Transverse colon (tissue), 4 donors: Measurements from ENCODE around the gene THSD4. TPM values are rescaled to one million over a fixed set of nuclear protein-coding genes. Genes with fewer than 3 reads are reported as not detected.

Experiments
- DNase-seq: peaks from one replicate; pipeline ENCODE4 v3.0.0-alpha.2; 2019
- H3K27ac ChIP-seq, 4 donors: fragments of 200-600 bp; sonication (generic); 2 replicates each; pipeline ENCODE4 v1.5.1; 2016 to 2018; ENCODE audit warnings: inconsistent platforms in 4 of 4
- H3K27me3 ChIP-seq: fragments of 200-600 bp; sonication (generic); 2 replicates; pipeline ENCODE4 v1.5.1; 2017; ENCODE audit warnings: inconsistent platforms
- H3K36me3 ChIP-seq, 4 donors: fragments of 200-600 bp; sonication (generic); 2 replicates each; pipeline ENCODE4 v1.5.1; 2017 to 2019; ENCODE audit warnings: inconsistent platforms in 4 of 4
- H3K4me1 ChIP-seq, 4 donors: fragments of 200-600 bp; sonication (generic); 2 replicates each; pipeline ENCODE4 v1.5.1; 2017 to 2020; ENCODE audit warnings: inconsistent platforms in 4 of 4
- H3K4me3 ChIP-seq, 4 donors: fragments of 200-600 bp; sonication (generic); 1 replicate in 1 of 4; 2 replicates in 3 of 4; pipeline versions ENCODE4 v1.5.1 to v1.6.1; 2017 to 2019; ENCODE audit warnings: inconsistent platforms in 4 of 4
- H3K9me3 ChIP-seq, 2 donors: fragments of 200-600 bp; sonication (generic); 2 replicates each; pipeline ENCODE4 v1.5.1; 2017 to 2019; ENCODE audit warnings: inconsistent platforms in 2 of 2
- CTCF ChIP-seq, 5 experiments: fragments of 200-600 bp in 3 of 5; fragments of 450-650 bp in 2 of 5; sonication (generic) in 3 of 5; IDR thresholded peaks; 1 replicate in 2 of 5; 2 replicates in 3 of 5; pipeline ENCODE4 v1.5.1; 2016 to 2017; ENCODE audit warnings: antibody characterized with exemption in 5 of 5, inconsistent platforms in 3 of 5, mild to moderate bottlenecking in 2 of 5, moderate library complexity in 1 of 5
- EP300 ChIP-seq: sonication (generic); formaldehyde crosslinking; IDR thresholded peaks from one replicate; pipeline ENCODE4 v1.6.1; 2017; ENCODE audit warnings: antibody characterized with exemption, low read depth
- POLR2A ChIP-seq: fragments of 450-650 bp; IDR thresholded peaks from one replicate; pipeline ENCODE4 v1.6.1; 2016; ENCODE audit warnings: antibody characterized with exemption, mild to moderate bottlenecking, moderate library complexity
- POLR2AphosphoS5 ChIP-seq, 3 donors: sonication (generic); formaldehyde crosslinking; IDR thresholded peaks; one replicate each; pipeline ENCODE4 v1.6.1; 2016; ENCODE audit warnings: antibody characterized with exemption in 3 of 3
- WGBS, 2 donors: methylation state at CpG; one replicate each; pipeline ENCODE4 v1.1.5; 2018; ENCODE audit warnings: low coverage in 1 of 2; 5-methylcytosine and 5-hydroxymethylcytosine counted together
- in situ Hi-C, 4 donors: fragments of 200-750 bp; cut with MboI; loops; one replicate each; pipeline versions ENCODE4 v1.15.0 to v1.15.1; 2017; ENCODE audit warnings: low sequenced_read_pairs in 3 of 4, low pct_ligation_motif_present in 1 of 4, low pct_unique_long_range_greater_than_20kb in 1 of 4
- intact Hi-C: fragments of 100-400 bp; cut with DNase I; formaldehyde crosslinking; loops from one replicate; pipeline ENCODE4 v1.15.1; 2023; ENCODE audit warnings: low total_unique reads
- total RNA-seq, 4 donors: library from RNA; depleted of rRNA; stranded (reverse); fragments of >200 nt; gene quantifications; one replicate each; pipeline ENCODE4 v1.1.0, GENCODE V29; 2016

Gene THSD4
- total RNA-seq, 4 donors from 2014 or later, result 13.3 to 57.2 (median 47.4) TPM

GRCh38 chr15:71697236-71697635 is 582.0 kb downstream of the THSD4 start:
- Histone ChIP-seq H3K4me1 (peaks cover 0 to 5% (median 2%) of the 10 kb centered on the region in 4 donors), H3K4me3 (no peak overlapping the region), H3K36me3 (no peaks in the 10 kb centered on the region), H3K27ac (no peak overlapping the region), H3K27me3 (no peaks in the 10 kb centered on the region), H3K9me3 (no peaks in the 10 kb centered on the region)
- TF ChIP-seq POLR2A, result no peak
- no peak for TF ChIP-seq EP300
- TF ChIP-seq CTCF (IDR thresholded peaks at IDR 0.05), result no peak
- TF ChIP-seq POLR2AphosphoS5 (IDR thresholded peaks at IDR 0.05), result no peak
- WGBS, 2 donors, result 82 to 86% methylated on average over 6 of the region's 6 CpGs
- intact Hi-C loops, result no loop called here
- in situ Hi-C loops, result no loop called here
- DNase-seq, result no peak

DNA sequence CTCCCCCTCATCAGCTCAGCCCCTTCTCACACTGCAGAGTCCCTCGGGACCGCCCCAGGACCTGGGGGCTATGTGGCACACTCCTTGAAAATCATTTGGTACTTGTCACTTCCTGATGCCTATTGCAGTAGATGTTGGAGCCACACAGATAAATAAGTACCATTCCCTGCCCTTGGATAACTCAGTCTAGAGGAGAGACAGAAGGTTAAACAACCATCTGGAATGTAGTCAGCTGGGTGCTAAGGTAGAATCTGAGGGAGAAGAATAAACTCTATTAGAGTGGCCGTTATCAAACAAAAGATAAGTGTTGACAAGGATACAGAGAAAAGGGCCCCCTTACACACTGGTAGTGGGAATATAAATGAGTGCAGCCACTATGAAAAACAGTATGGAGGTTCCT is 582.8 kb downstream of the THSD4 start:
- TF ChIP-seq CTCF (IDR thresholded peaks at IDR 0.05) (no peak), POLR2AphosphoS5 (IDR thresholded peaks at IDR 0.05) (no peak), POLR2A (no peak), EP300 (no peak)
- Histone ChIP-seq H3K9me3 (no peaks in the 10 kb centered on the region), H3K27me3 (no peaks in the 10 kb centered on the region), H3K27ac (no peak overlapping the region), H3K4me3 (no peak overlapping the region), H3K36me3 (no peaks in the 10 kb centered on the region), H3K4me1 (no peaks in the 10 kb centered on the region)
- in situ Hi-C loops (no loop called here), intact Hi-C loops (no loop called here)
- 67 to 92% methylated on average over 1 to 3 of the region's 3 CpGs for WGBS, 2 donors
- no peak for DNase-seq

DNA sequence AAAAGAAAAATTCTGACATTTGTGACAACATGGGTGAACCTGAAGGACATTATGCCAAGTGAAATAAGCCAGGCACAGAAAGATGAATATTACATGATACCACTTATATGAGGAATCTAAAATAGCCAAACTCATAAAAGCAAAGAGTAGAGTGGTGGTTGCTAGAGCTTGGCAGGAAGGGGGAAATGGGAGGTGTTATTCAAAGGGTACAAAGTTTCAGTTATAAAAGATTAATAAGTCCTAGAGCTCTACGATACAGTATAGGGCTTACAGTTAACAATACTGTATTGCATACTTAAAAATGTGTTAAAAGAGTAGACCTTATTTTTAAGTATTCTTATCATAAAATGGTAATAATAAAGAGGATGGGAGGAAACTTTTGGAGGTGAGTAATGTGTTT is 583.5 kb downstream of the THSD4 start:
- no peaks in the 10 kb centered on the region for H3K9me3 ChIP-seq
- no peak for TF ChIP-seq POLR2A
- no peaks in the 10 kb centered on the region for H3K36me3 ChIP-seq
- intact Hi-C loops, result no loop called here
- no peaks in the 10 kb centered on the region for H3K27me3 ChIP-seq
- WGBS, 2 donors, result 30 to 48% methylated on average over 1 of the region's 1 CpG
- in situ Hi-C loops, result no loop called here
- H3K4me1 ChIP-seq, result no peaks in the 10 kb centered on the region
- H3K4me3 ChIP-seq, result no peak overlapping the region
- H3K27ac ChIP-seq, result no peak overlapping the region
- no peak for DNase-seq

- intact Hi-C loops, result no loop called here
- H3K27ac ChIP-seq, result no peak overlapping the region
- H3K4me1 ChIP-seq, result no peaks in the 10 kb centered on the region
- in situ Hi-C loops, result no loop called here
- no peaks in the 10 kb centered on the region for H3K27me3 ChIP-seq
- WGBS, 2 donors, result 60 to 90% methylated on average over 1 of the region's 1 CpG
- no peak overlapping the region for H3K4me3 ChIP-seq
- no peak for DNase-seq
- H3K36me3 ChIP-seq, result no peaks in the 10 kb centered on the region
- H3K9me3 ChIP-seq, result no peaks in the 10 kb centered on the region
- TF ChIP-seq POLR2A, result no peak
- no peak for TF ChIP-seq EP300
- TF ChIP-seq CTCF (IDR thresholded peaks at IDR 0.05), result no peak
- no peak for TF ChIP-seq POLR2AphosphoS5 (IDR thresholded peaks at IDR 0.05)
Measured at GRCh38 chr15:71699977-71700376, 584.7 kb downstream of the THSD4 start.

- no peaks in the 10 kb centered on the region for H3K9me3 ChIP-seq
- in situ Hi-C loops (no loop called here), intact Hi-C loops (no loop called here)
- H3K27me3 ChIP-seq, result no peaks in the 10 kb centered on the region
- TF ChIP-seq CTCF (IDR thresholded peaks at IDR 0.05) (no peak), POLR2AphosphoS5 (IDR thresholded peaks at IDR 0.05) (no peak), EP300 (no peak), POLR2A (no peak)
- no peaks in the 10 kb centered on the region for H3K36me3 ChIP-seq
- 71% methylated on average over 1 to 3 of the region's 3 CpGs for WGBS, 2 donors
- no peaks in the 10 kb centered on the region for H3K4me1 ChIP-seq
- no peak overlapping the region for H3K27ac ChIP-seq
- no peak overlapping the region for H3K4me3 ChIP-seq
- DNase-seq, result no peak
Measured at GRCh38 chr15:71701808-71702207, 586.5 kb downstream of the THSD4 start.
